ENCODE data around the gene EEF2.

Gene EEF2

DNA sequence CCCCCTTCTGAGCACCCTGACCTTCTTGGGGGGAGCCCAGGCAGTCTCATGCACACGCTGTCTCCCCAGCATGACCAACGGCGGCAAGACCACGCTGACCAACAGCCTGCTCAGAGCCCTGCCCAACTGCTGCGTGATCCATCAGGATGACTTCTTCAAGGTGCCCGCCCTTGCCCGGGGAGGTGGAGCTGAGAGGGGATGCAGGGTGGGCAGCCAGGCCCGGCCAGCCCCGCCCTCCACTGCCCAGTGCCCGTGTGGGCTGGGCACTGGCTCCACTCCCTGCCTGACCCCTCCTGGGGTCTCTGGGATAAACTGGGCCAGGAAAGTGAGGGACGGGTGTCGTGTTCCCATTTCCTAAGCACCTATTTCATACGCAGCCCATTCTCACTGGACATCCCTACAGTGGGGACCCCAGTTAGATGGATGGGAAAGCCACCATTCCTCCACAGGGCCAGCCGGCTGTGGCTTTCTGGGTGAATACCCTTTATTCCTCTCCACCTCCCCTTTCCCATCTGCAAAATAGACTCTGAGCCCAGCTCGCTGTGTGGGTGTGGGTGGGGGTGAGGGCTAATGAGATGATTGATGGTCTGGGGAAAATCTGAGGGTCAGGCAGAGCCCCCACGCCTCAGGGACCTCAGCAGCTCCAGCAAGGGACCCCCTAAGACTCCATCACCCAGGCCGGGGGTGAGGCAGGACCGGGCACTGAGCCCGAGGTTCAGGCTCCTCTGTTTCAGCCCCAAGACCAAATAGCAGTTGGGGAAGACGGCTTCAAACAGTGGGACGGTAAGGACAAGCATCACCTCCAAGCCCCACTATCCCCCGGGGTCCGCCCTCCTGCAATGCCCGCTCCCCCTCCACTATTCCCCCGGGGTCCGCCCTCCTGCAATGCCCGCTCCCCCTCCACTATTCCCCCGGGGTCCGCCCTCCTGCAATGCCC is 48.5 kb downstream of the EEF2 start:
- H3K4me3 ChIP-seq (ENCODE audit: low read depth, low read length) = no peak overlapping the region
- no peaks in the 10 kb centered on the region for H3K36me3 ChIP-seq
- peaks cover 18% of the 10 kb centered on the region for H3K27me3 ChIP-seq
- TF ChIP-seq, protein P1, sequence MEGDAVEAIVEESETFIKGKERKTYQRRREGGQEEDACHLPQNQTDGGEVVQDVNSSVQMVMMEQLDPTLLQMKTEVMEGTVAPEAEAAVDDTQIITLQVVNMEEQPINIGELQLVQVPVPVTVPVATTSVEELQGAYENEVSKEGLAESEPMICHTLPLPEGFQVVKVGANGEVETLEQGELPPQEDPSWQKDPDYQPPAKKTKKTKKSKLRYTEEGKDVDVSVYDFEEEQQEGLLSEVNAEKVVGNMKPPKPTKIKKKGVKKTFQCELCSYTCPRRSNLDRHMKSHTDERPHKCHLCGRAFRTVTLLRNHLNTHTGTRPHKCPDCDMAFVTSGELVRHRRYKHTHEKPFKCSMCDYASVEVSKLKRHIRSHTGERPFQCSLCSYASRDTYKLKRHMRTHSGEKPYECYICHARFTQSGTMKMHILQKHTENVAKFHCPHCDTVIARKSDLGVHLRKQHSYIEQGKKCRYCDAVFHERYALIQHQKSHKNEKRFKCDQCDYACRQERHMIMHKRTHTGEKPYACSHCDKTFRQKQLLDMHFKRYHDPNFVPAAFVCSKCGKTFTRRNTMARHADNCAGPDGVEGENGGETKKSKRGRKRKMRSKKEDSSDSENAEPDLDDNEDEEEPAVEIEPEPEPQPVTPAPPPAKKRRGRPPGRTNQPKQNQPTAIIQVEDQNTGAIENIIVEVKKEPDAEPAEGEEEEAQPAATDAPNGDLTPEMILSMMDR (IDR thresholded peaks at IDR 0.05; ENCODE audit: low read depth, low read length) = no peak
- no peak for DNase-seq
- H3K4me1 ChIP-seq = no peaks in the 10 kb centered on the region
- no peaks in the 10 kb centered on the region for H3K9me3 ChIP-seq

DNA sequence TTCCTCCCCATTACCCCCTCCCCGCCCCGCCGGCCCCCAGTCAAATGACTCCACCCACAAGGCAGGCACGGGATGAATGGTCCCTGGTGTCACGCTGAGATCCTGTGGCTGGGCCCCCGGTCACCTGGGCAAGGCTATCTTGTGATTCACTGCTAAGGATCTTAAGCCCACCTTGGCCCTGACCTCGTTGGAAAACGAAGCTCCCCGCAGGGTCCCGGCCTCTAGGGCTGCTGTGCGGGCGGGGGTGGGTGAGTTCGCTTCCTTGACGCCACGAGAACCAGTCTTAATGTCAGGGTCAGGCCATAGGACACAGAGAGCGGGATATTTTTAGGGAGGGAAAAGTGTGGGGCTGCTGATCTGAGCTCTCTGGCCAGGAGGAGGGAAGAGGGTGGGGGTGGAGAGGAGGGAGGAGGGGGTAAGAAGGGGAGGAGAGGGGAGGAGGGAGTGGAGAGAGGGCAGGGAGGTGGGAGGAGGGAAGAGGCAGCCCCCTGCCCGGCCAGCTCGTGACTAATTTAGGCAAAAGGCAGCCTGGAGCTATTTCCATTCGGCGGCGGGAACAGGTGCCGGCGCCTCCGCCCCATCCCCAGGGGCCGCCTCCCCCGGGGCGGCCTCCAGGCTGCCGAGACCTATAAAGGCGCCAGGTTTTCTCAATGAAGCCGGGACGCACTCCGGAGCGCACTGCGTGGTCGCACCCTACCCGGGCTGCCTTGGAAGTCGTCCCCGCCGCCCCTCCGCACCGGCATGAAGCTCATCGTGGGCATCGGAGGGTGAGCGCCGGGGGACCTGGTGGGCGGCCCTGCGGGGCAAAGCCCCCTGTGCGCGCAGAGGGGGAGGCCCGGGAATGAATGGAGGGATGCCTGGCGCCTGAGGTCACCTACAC is 52.1 kb downstream of the EEF2 start, which contains the start of gene NMRK2:
NMRK2 (plus strand) TSS at position 139 of the 880 bp plus-strand sequence; CDS start at position 742, 603 bp downstream.
- no peaks in the 10 kb centered on the region for H3K36me3 ChIP-seq
- H3K4me1 ChIP-seq = no peaks in the 10 kb centered on the region
- TF ChIP-seq, protein P1 (IDR thresholded peaks at IDR 0.05; ENCODE audit: low read depth, low read length) = no peak
- H3K9me3 ChIP-seq = no peaks in the 10 kb centered on the region
- DNase-seq = no peak
- H3K4me3 ChIP-seq (ENCODE audit: low read depth, low read length) = no peak within 1 kb of the TSS
- H3K27me3 ChIP-seq = peaks cover 18% of the 10 kb centered on the region

- no peak for DNase-seq
- TF ChIP-seq, protein P1 (IDR thresholded peaks at IDR 0.05; ENCODE audit: low read depth, low read length) = no peak
- H3K4me1 ChIP-seq = no peaks in the 10 kb centered on the region
- H3K36me3 ChIP-seq = no peaks in the 10 kb centered on the region
- peaks cover 15% of the 10 kb centered on the region for H3K27me3 ChIP-seq
- H3K4me3 ChIP-seq (ENCODE audit: low read depth, low read length) = no peak overlapping the region
- no peaks in the 10 kb centered on the region for H3K9me3 ChIP-seq
Observed at GRCh38 chr19:3931041-3931440, 54.2 kb downstream of the EEF2 start.

Measured in BE2C (cell line).